CD4-positive, alpha-beta T cell treated with Interleukin-15 for 4 hours (primary cell): ENCODE measurements around the gene TMEM233.
A peak's percentile ranks its signal among the peaks of the same experiment; 100 is the strongest.

ENCODE experiments used
- DNase-seq: peaks from one replicate; pipeline ENCODE4 v3.0.0-alpha.2; 2020; ENCODE audit warnings: low spot score

The TMEM233 gene

DNA sequence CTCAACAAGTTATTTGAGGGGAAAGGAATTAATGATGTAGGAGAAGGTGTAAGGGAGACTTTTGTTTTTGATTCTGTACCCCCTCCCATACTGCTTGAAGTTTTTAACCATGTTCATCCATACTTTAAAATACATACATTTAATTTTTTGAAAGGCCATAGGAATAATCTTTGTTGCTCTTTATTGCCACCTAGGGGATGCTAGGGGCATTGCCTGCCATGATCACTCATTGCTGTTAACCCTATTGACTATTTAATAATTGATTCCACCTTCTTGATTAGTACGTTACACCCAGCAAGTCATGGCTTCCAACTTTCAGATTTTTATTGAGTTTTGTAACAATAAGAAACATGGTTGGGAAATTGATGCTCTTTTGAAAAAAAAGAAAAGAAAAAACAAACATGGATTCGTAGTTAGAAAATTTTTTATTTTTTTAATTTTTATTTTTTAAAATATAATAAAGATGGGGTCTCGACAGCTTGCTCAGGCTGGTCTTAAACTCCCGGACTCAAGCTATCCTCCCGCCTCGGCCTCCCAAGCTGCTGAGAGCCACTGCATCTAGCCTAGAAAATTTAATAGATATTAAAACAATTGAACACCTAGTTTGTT is 65.8 kb downstream of the TMEM233 start:
- peak; percentile 67 for DNase-seq

DNA sequence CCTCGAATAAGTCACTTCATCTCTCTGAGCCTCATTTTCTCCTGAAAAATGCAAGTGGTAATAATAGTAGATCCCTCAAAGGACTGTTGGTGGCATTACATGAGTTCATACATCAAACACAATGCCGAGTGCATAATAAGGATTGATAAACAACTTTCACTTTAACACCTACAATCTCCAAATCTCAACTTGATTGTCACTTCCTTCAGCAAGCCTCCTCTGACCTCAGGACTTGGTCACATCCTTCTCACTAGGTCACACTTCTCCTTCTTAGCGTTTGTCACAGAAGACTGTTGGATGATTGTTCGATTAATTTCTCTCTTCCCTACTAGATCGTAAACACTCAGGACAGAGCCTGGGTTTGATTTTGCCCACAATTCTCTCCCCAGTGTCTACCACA is 66.5 kb downstream of the TMEM233 start:
- DNase-seq = no peak

- no peak for DNase-seq
Observed at GRCh38 chr12:119661882-119662281, 68.3 kb downstream of the TMEM233 start.

- no peak for DNase-seq
Observed at GRCh38 chr12:119664642-119665041, 71.1 kb downstream of the TMEM233 start.

GRCh38 chr12:119665164-119665929 is 71.8 kb downstream of the TMEM233 start:
- DNase-seq = no peak

GRCh38 chr12:119666226-119666795 is 72.7 kb downstream of the TMEM233 start:
- no peak for DNase-seq

DNA sequence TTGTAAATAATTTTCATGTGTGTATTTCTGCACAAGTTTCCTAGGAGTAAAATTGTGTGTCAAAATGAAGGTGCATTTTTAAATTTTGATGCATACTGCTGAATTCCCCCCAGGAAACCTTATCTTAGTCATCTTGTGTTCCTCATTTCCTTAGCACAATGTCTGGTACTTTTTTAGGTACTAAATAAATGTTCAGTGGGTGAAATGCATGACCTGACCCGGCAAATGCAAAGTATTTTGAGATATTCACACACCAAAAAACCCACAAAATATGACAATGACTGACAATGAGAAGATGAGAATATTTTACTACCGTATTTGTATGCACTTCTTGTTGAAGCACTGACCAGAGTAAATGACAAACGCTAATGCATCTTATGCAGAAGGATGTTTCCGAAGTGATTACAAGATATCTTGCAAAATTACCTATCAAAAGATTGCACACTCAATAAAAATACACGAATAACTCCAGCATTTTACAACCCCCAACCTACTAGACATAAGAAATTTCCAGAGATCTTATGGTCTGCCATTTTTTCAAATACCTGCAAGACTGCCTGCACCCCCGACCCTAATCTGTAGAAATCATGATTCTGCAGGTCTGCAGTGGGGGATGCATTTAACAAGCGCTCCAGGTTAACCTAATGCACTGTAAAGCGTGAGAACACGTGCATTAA is 73.5 kb downstream of the TMEM233 start:
- no peak for DNase-seq

GRCh38 chr12:119667577-119668323 is 74.2 kb downstream of the TMEM233 start, which contains the start of gene PRKAB1:
Gene PRKAB1 (plus strand): TSS chr12:119668133. CDS start chr12:119668245, 112 bp downstream.
- peak; percentile 96 for DNase-seq

DNA sequence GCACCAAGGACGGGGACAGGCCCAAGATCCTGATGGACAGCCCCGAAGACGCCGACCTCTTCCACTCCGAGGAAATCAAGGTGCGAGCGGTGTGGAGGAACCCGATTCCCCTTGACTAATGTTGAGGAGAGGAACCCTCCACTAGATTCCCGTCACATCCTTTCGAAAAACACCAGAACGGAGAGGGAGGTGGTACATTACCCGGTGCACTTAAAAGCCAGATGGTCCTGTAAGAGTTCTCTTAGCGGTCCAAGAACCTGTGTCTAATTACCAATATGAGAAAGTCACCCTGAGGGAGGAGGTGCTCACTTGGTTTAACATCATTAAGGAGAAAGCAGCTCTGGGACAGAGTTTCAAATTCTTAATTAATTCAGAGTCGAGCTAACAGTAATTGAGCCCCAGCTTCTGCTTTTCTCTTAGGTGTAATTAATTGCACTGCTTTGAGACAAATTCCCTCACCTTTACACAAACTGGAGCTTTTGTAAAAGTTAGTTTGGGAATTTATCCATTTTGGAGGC is 74.8 kb downstream of the TMEM233 start:
- no peak for DNase-seq

GRCh38 chr12:119669744-119670472 is 76.3 kb downstream of the TMEM233 start:
- no peak for DNase-seq

DNA sequence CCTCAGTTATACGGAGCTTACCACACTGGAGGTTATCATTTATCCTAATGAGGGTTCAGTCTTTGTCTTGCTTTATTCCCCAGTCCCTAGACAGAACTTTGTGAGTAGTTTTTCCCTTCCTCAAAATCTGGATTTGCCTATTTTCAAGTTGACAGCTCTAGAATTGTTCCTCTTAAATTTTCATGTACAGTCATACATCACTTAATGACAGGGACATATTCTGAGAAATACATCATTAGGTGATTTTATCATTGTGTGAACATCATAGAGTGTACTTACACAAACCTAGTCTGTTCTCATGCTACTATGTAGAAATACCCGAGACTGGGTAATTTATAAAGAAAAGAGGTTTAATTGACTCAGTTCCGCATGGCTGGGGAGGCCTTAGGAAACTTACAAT is 77.5 kb downstream of the TMEM233 start:
- no peak for DNase-seq

GRCh38 chr12:119672194-119672593 is 78.6 kb downstream of the TMEM233 start:
- no peak for DNase-seq

DNA sequence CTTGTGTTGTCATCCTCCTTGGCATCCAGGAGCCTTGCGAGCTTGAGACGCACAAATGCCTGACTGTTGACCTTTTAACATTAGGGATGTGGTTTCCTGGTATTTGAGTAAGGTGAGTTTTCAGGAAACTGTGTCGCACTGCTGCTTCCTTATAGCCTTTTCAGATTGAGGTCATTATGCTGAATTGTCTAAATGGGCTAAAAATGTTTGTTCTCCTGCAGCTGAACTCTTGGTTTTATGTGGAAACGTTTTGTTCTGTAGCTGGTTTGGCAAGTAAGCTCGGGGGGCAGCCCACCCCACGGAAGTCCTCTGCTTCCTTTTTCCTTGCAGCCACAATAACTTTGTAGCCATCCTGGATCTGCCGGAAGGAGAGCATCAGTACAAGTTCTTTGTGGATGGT is 80.1 kb downstream of the TMEM233 start:
- no peak for DNase-seq

DNA sequence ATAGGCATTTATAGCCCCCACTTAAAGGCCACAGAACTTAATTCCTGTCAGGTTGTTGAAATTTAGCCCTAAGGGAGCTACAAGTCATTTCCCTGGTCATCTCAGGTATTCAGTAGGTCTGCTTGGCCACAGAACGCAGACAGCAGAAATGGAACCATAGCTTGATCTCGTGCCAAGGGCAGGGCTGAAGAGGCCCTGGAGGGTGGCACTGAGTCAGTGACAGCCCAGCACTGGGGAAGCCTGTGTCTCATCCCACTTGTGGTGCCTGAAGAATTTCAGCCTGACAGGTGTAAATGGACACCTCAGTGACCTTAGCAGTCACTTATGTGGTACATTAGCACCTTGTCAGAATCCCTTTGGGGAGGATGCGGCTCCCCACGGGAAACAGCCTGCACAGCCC is 81.0 kb downstream of the TMEM233 start:
- no peak for DNase-seq

GRCh38 chr12:119676022-119676421 is 82.4 kb downstream of the TMEM233 start:
- no peak for DNase-seq

GRCh38 chr12:119676573-119676972 is 83.0 kb downstream of the TMEM233 start:
- no peak for DNase-seq

DNA sequence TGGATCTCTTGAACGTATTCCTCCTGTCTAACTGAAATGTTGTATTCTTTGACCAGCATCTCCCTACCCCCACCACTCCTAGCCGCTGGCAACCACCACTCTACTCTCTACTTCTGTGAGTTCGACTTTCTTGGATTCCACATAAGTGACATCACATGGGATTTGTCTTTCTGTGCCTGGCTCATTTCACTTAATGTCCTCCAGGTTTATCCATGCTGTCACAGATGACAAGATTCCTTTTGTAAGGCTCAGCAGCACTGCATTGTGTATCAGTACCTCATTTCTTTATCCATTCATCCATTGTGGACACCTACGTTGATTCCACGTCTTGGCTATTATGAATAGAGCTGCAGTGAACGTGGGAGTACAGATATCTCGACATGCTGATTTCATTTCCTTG is 84.9 kb downstream of the TMEM233 start:
- DNase-seq = no peak

GRCh38 chr12:119679081-119679480 is 85.5 kb downstream of the TMEM233 start:
- DNase-seq = no peak

GRCh38 chr12:119679490-119679889 is 85.9 kb downstream of the TMEM233 start:
- no peak for DNase-seq

DNA sequence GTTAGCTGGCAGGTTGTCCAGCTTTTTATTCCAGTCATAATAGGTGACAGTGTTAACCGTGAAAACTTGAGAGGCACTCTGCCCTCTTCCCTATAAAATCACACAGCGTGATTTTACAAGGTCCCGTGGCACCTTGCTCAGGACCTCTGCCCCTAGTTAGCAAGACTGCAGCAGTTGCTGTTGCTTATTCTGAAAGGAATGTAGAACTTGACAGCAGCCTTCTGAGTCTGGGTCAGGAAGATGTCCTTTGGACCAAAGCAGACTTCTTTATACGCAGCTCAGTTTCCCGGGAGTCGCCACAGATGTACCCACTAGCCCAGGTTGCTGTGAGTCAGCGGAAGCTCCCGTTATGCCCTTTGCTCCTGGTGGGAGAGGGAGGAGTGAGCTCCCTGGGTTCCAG is 87.5 kb downstream of the TMEM233 start:
- DNase-seq = no peak
